Spleen (tissue), 7 donors: ENCODE data around the gene IRGM.

Experiments used
- CTCF ChIP-seq, 11 experiments: fragments of 200-600 bp in 7 of 11; fragments of 450-650 bp in 4 of 11; sonication (generic) in 4 of 11; IDR thresholded peaks in 8 of 11; conservative IDR thresholded peaks in 3 of 11; 1 replicate in 7 of 11; 2 replicates in 4 of 11; pipeline versions ENCODE4 v1.4.0 to v1.8.0; 2016 to 2021; ENCODE audit warnings: antibody characterized with exemption in 11 of 11, inconsistent platforms in 4 of 11, mild to moderate bottlenecking in 1 of 11
- POLR2A ChIP-seq, 3 donors: fragments of 450-650 bp; IDR thresholded peaks; one replicate each; pipeline ENCODE4 v1.5.1; 2017; ENCODE audit warnings: antibody characterized with exemption in 3 of 3, mild to moderate bottlenecking in 1 of 3
- POLR2AphosphoS5 ChIP-seq, 3 donors: sonication (generic); formaldehyde crosslinking; IDR thresholded peaks; one replicate each; pipeline ENCODE4 v1.5.1; 2017; ENCODE audit warnings: antibody characterized with exemption in 3 of 3
- donor health status: DM: no; HTN: no; CAD: no; lungs with moderate emphysema.
- donor health status: DM: no; HTN: no; CAD: no.
- donor health status: DM: no; HTN: no; CAD: no.

- TF ChIP-seq CTCF (IDR thresholded peaks at IDR 0.05 in 8 of 11, conservative IDR thresholded peaks at IDR 0.05 in 3 of 11): peak in 10 of 11 experiments; percentile 33 to 68 (median 48)
- no peak for TF ChIP-seq POLR2A (IDR thresholded peaks at IDR 0.05)
- TF ChIP-seq POLR2AphosphoS5 (IDR thresholded peaks at IDR 0.05): peak in 1 of 3 donors; percentile 8
Measured at GRCh38 chr5:150801117-150801927, 45.0 kb upstream of the IRGM start.
